ENCODE data around the gene MAN1B1. TPM values are rescaled to one million over a fixed set of nuclear protein-coding genes. Genes with fewer than 3 reads are reported as not detected.
A peak's percentile ranks its signal among the peaks of the same experiment; 100 is the strongest.

Gene MAN1B1
- total and polyA plus RNA-seq, 2 donors (not counting 3 experiments of a cell fraction or from before 2014, with no cell fraction given) = 75.3 to 83.3 TPM

DNA sequence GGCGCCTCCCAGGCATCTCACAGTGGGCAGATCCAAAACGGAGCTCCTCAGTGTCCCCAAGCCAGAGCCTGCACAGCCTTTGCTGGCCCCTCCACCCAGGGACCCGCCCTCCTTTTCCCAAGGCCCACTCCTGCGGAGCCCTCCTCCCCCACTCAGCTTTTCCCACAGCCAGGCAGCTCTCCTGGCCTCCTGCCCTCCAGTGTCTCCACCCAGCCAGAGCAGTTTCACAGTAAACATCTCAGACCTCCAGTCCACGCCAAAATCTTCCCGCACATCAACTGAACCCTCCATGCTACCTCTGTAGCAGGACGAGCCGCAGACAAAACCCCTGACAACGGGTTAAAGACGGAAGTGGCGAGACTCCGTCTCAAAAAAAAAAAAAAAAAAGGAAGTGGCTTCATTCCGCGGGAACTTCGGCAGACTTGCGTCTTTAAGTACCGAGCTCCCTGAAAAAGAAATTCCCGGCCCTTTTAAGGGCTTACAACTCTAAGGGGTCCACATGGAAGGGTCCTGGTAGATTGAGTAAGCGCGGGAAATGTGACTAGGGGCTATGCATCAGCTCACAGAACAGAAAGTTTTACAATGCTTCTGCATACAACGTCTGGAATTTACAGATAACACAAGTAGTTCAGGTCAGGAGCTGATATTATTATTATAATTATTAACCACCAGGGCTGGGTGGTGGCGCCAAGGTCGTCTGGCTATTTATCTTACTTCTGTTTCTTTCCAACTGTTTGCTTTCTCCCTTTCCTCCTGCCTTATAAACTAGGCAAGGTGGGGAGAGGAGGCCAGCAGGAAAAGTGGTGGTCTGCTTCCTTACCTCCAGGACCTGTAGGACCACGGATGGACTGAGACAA is 40.7 kb downstream of the MAN1B1 start:
- dilution Hi-C loops (cut with MboI; ENCODE audit: extremely low pct_ligation_motif_present, low sequenced_read_pairs) = no loop called here
- Histone ChIP-seq H2AFZ (ENCODE audit: low read depth, low read length) (peak overlapping the region; percentile 44), H4K20me1 (replicated peaks; ENCODE audit: control insufficient read depth, extremely low read depth, insufficient read depth, low read length) (no peaks in the 10 kb centered on the region), H3K4me2 (ENCODE audit: insufficient read depth, low read length) (peak overlapping the region; percentile 68), H3K27ac (ENCODE audit: insufficient read depth, low read depth, low read length) (peak overlapping the region; percentile 38), H3K79me2 (ENCODE audit: control insufficient read depth, insufficient read depth, low read length) (peaks cover 20% of the 10 kb centered on the region), H3K9ac (replicated peaks; ENCODE audit: extremely low read depth, insufficient read depth, low read length) (peak overlapping the region; percentile 29), H3K4me1 (ENCODE audit: control insufficient read depth, extremely low read depth, insufficient read depth, low read length) (peaks cover 26% of the 10 kb centered on the region), H3K36me3 (ENCODE audit: control insufficient read depth in 2 of 2, extremely low read depth in 1 of 2, insufficient read depth in 2 of 2, low read length in 2 of 2) (no peaks in the 10 kb centered on the region), H3K9me3 (replicated peaks; ENCODE audit: control insufficient read depth, insufficient read depth, low read length) (no peaks in the 10 kb centered on the region), H3K9me1 (replicated peaks; ENCODE audit: control insufficient read depth, extremely low read depth, insufficient read depth, low read length) (no peaks in the 10 kb centered on the region), H3K4me3 (replicated peaks in 1 of 3; ENCODE audit: insufficient read depth in 1 of 3, low read depth in 1 of 3, low read length in 3 of 3) (peak overlapping the region in 2 of 3 experiments; percentile 20 to 37), H3K27me3 (ENCODE audit: control insufficient read depth in 2 of 2, insufficient read depth in 2 of 2, low read length in 2 of 2) (no peaks in the 10 kb centered on the region)
- peak; percentile 35 for DNase-seq (ENCODE audit: low read depth, low spot score)
- no TSS peak for BruUV-seq (replicated peaks)
- intact Hi-C loops (cut with micrococcal nuclease) = no loop called here
- no peak for TF ChIP-seq JUN (IDR thresholded peaks at IDR 0.05; ENCODE audit: borderline replicate concordance, insufficient read depth, insufficient read length, low read depth)
- TF ChIP-seq CTCF (IDR thresholded peaks at IDR 0.05; ENCODE audit: extremely low read depth in 1 of 2, insufficient read depth in 1 of 2, low read depth in 1 of 2, low read length in 2 of 2) = no peak
- TF ChIP-seq FOS (IDR thresholded peaks at IDR 0.05; ENCODE audit: borderline replicate concordance, insufficient read depth, low read length) = no peak
- no peak for TF ChIP-seq POLR2A (IDR thresholded peaks at IDR 0.05; ENCODE audit: low read depth, low read length)
- TF ChIP-seq GATA2 (IDR thresholded peaks at IDR 0.05; ENCODE audit: insufficient read depth, insufficient read length, low read depth, low read length) = no peak
- TF ChIP-seq POLR2AphosphoS5 (IDR thresholded peaks at IDR 0.05; ENCODE audit: insufficient read depth, low read depth, low read length) = no peak
- TF ChIP-seq MYC (IDR thresholded peaks at IDR 0.05; ENCODE audit: low read depth, low read length) = no peak
- ChIA-PET CTCF (interaction anchor here (0.5 to 1.6 kb wide), 6 partner anchors 9 to 109 kb away, joined by 3 to 6 read pairs (median 4); partner anchors contain the start of gene RNF224), POLR2A (no interaction called here)
- FAIRE-seq = peak; percentile 37

Measured in endothelial cell of umbilical vein (primary cell).